Measurements from ENCODE around the gene HOXB3.

Gene HOXB3

GRCh38 chr17:48591255-48592056, 1.4 kb upstream of the HOXB3 start:
- H3K36me3 Mint-ChIP-seq (ENCODE audit: low read depth): no peaks in the 10 kb centered on the region
- no peak for DNase-seq
- H3K27me3 Mint-ChIP-seq: peaks cover 87% of the 10 kb centered on the region
- H3K4me3 Mint-ChIP-seq: peak overlapping the region; percentile 4
- no peak for ATAC-seq
- H3K27ac Mint-ChIP-seq: no peak overlapping the region
- H3K9me3 Mint-ChIP-seq: no peaks in the 10 kb centered on the region
- peaks cover 34% of the 10 kb centered on the region for H3K4me1 Mint-ChIP-seq

GRCh38 chr17:48590607-48591161, 643 bp upstream of the HOXB3 start:
- no peak overlapping the region for H3K27ac Mint-ChIP-seq
- peaks cover 39% of the 10 kb centered on the region for H3K4me1 Mint-ChIP-seq
- H3K36me3 Mint-ChIP-seq (ENCODE audit: low read depth): no peaks in the 10 kb centered on the region
- no peak for DNase-seq
- no peak overlapping the region for H3K4me3 Mint-ChIP-seq
- H3K9me3 Mint-ChIP-seq: no peaks in the 10 kb centered on the region
- peaks cover 89% of the 10 kb centered on the region for H3K27me3 Mint-ChIP-seq
- ATAC-seq: no peak

- H3K36me3 Mint-ChIP-seq (ENCODE audit: low read depth): no peaks in the 10 kb centered on the region
- peaks cover 44% of the 10 kb centered on the region for H3K4me1 Mint-ChIP-seq
- H3K27ac Mint-ChIP-seq: no peak overlapping the region
- H3K4me3 Mint-ChIP-seq: peak overlapping the region; percentile 39
- DNase-seq (no peak), ATAC-seq (no peak)
- H3K27me3 Mint-ChIP-seq: peaks cover 90% of the 10 kb centered on the region
- no peaks in the 10 kb centered on the region for H3K9me3 Mint-ChIP-seq
Observed at GRCh38 chr17:48589060-48589830, 796 bp downstream of the HOXB3 start.

- Mint-ChIP-seq H3K4me1 (peaks cover 43% of the 10 kb centered on the region), H3K9me3 (no peaks in the 10 kb centered on the region), H3K27ac (no peak overlapping the region), H3K27me3 (peaks cover 93% of the 10 kb centered on the region), H3K4me3 (no peak overlapping the region), H3K36me3 (ENCODE audit: low read depth) (no peaks in the 10 kb centered on the region)
- ATAC-seq: no peak
- no peak for DNase-seq
Observed at GRCh38 chr17:48588528-48588927, 1.5 kb downstream of the HOXB3 start.

- H3K27me3 Mint-ChIP-seq: peaks cover 95% of the 10 kb centered on the region
- ATAC-seq (no peak), DNase-seq (no peak)
- no peaks in the 10 kb centered on the region for H3K9me3 Mint-ChIP-seq
- H3K4me3 Mint-ChIP-seq: no peak overlapping the region
- no peaks in the 10 kb centered on the region for H3K36me3 Mint-ChIP-seq (ENCODE audit: low read depth)
- no peak overlapping the region for H3K27ac Mint-ChIP-seq
- peaks cover 41% of the 10 kb centered on the region for H3K4me1 Mint-ChIP-seq
Observed at GRCh38 chr17:48588074-48588415, 2.0 kb downstream of the HOXB3 start.

- Mint-ChIP-seq H3K36me3 (ENCODE audit: low read depth) (no peaks in the 10 kb centered on the region), H3K4me3 (peak overlapping the region; percentile 12), H3K4me1 (peaks cover 38% of the 10 kb centered on the region), H3K9me3 (no peaks in the 10 kb centered on the region), H3K27me3 (peaks cover 96% of the 10 kb centered on the region), H3K27ac (no peak overlapping the region)
- DNase-seq (no peak), ATAC-seq (no peak)
Observed at GRCh38 chr17:48587276-48588073, 2.6 kb downstream of the HOXB3 start.

- DNase-seq (peak; percentile 55), ATAC-seq (no peak)
- H3K4me1 Mint-ChIP-seq: peaks cover 39% of the 10 kb centered on the region
- H3K36me3 Mint-ChIP-seq (ENCODE audit: low read depth): no peaks in the 10 kb centered on the region
- no peaks in the 10 kb centered on the region for H3K9me3 Mint-ChIP-seq
- H3K27me3 Mint-ChIP-seq: peaks cover 95% of the 10 kb centered on the region
- H3K27ac Mint-ChIP-seq: peak overlapping the region; percentile 27
- peak overlapping the region; percentile 86 for H3K4me3 Mint-ChIP-seq
Observed at GRCh38 chr17:48586355-48587258, 3.4 kb downstream of the HOXB3 start.

- Mint-ChIP-seq H3K9me3 (no peaks in the 10 kb centered on the region), H3K27ac (no peak overlapping the region), H3K4me3 (no peak overlapping the region), H3K27me3 (peaks cover 94% of the 10 kb centered on the region), H3K36me3 (ENCODE audit: low read depth) (no peaks in the 10 kb centered on the region), H3K4me1 (peaks cover 49% of the 10 kb centered on the region)
- no peak for DNase-seq
- no peak for ATAC-seq
Observed at GRCh38 chr17:48584223-48584741, 5.8 kb downstream of the HOXB3 start.

GRCh38 chr17:48583708-48584222, 6.3 kb downstream of the HOXB3 start:
- H3K9me3 Mint-ChIP-seq: no peaks in the 10 kb centered on the region
- ATAC-seq (no peak), DNase-seq (no peak)
- H3K27me3 Mint-ChIP-seq: peaks cover 94% of the 10 kb centered on the region
- H3K4me3 Mint-ChIP-seq: no peak overlapping the region
- H3K36me3 Mint-ChIP-seq (ENCODE audit: low read depth): no peaks in the 10 kb centered on the region
- peaks cover 53% of the 10 kb centered on the region for H3K4me1 Mint-ChIP-seq
- no peak overlapping the region for H3K27ac Mint-ChIP-seq

GRCh38 chr17:48582750-48583069, 7.3 kb downstream of the HOXB3 start:
- Mint-ChIP-seq H3K27ac (no peak overlapping the region), H3K4me3 (peak overlapping the region; percentile 57), H3K36me3 (ENCODE audit: low read depth) (no peaks in the 10 kb centered on the region), H3K9me3 (no peaks in the 10 kb centered on the region), H3K27me3 (peaks cover 86% of the 10 kb centered on the region), H3K4me1 (peaks cover 58% of the 10 kb centered on the region)
- ATAC-seq: no peak
- no peak for DNase-seq

- ATAC-seq: no peak
Observed at GRCh38 chr17:48579760-48580554, 10.1 kb downstream of the HOXB3 start.

GRCh38 chr17:48579471-48579759, 10.6 kb downstream of the HOXB3 start:
- no peak overlapping the region for H3K27ac Mint-ChIP-seq
- H3K4me3 Mint-ChIP-seq: peak overlapping the region; percentile 87
- ATAC-seq: no peak
- H3K9me3 Mint-ChIP-seq: no peaks in the 10 kb centered on the region
- peaks cover 61% of the 10 kb centered on the region for H3K27me3 Mint-ChIP-seq
- DNase-seq: no peak
- H3K36me3 Mint-ChIP-seq (ENCODE audit: low read depth): no peaks in the 10 kb centered on the region
- peaks cover 54% of the 10 kb centered on the region for H3K4me1 Mint-ChIP-seq

More at GRCh38 chr17:48579760-48580554, 10.1 kb downstream of the HOXB3 start:
- no peak for DNase-seq
- peak overlapping the region; percentile 2 for H3K4me3 Mint-ChIP-seq
- peaks cover 56% of the 10 kb centered on the region for H3K4me1 Mint-ChIP-seq
- peaks cover 66% of the 10 kb centered on the region for H3K27me3 Mint-ChIP-seq
- no peak overlapping the region for H3K27ac Mint-ChIP-seq
- H3K9me3 Mint-ChIP-seq: no peaks in the 10 kb centered on the region
- H3K36me3 Mint-ChIP-seq (ENCODE audit: low read depth): no peaks in the 10 kb centered on the region

Measured in activated naive CD8-positive, alpha-beta T cell treated with anti-CD3 and anti-CD28 coated beads, Interleukin-2, amount 50 U/mL, for 24 hours (primary cell).